WERI-Rb-1 (cell line): ENCODE measurements around the gene HTT.

Experiments used
- DNase-seq: peaks from one replicate; pipeline ENCODE4 v3.0.0-alpha.2; 2020
- H3K27ac ChIP-seq: fragments of 250-450 bp; sonication (Bioruptor Pico); 2 replicates; pipeline ENCODE4 v1.5.1; 2020; ENCODE audit warnings: mild to moderate bottlenecking, moderate library complexity
- H3K27me3 ChIP-seq: fragments of 250-450 bp; sonication (Bioruptor Pico); 2 replicates; pipeline ENCODE4 v1.5.1; 2021; ENCODE audit warnings: mild to moderate bottlenecking, low read depth, moderate library complexity; ENCODE audit not compliant: insufficient read depth, severe bottlenecking
- H3K36me3 ChIP-seq: fragments of 250-450 bp; sonication (Bioruptor Pico); 2 replicates; pipeline ENCODE4 v1.5.1; 2020; ENCODE audit warnings: mild to moderate bottlenecking, moderate library complexity
- H3K4me3 ChIP-seq: 2 replicates; pipeline ENCODE4 v1.5.1; 2011; ENCODE audit warnings: low read depth, mild to moderate bottlenecking, control low read depth, low read length
- H3K9me3 ChIP-seq: fragments of 250-450 bp; sonication (Bioruptor Pico); 2 replicates; pipeline ENCODE4 v1.5.1; 2021; ENCODE audit warnings: mild to moderate bottlenecking, moderate library complexity; ENCODE audit not compliant: severe bottlenecking
- CTCF ChIP-seq: IDR thresholded peaks from 2 replicates; pipeline ENCODE4 v1.5.1; 2011; ENCODE audit warnings: low read depth, mild to moderate bottlenecking, control low read depth, inconsistent platforms, low read length

The HTT gene

GRCh38 chr4:3031357-3032082 lies 43.0 kb upstream of the HTT start:
- Histone ChIP-seq H3K27ac (no peak overlapping the region), H3K4me3 (no peak overlapping the region), H3K36me3 (no peaks in the 10 kb centered on the region), H3K27me3 (no peaks in the 10 kb centered on the region), H3K9me3 (no peaks in the 10 kb centered on the region)
- DNase-seq = no peak
- TF ChIP-seq CTCF = no peak

GRCh38 chr4:3034231-3034630 lies 40.2 kb upstream of the HTT start:
- Histone ChIP-seq H3K27me3 (no peaks in the 10 kb centered on the region), H3K27ac (no peak overlapping the region), H3K36me3 (no peaks in the 10 kb centered on the region), H3K4me3 (no peak overlapping the region), H3K9me3 (no peaks in the 10 kb centered on the region)
- no peak for DNase-seq
- no peak for TF ChIP-seq CTCF

GRCh38 chr4:3035249-3035648 lies 39.2 kb upstream of the HTT start:
- no peak for TF ChIP-seq CTCF
- H3K27ac ChIP-seq = no peak overlapping the region

GRCh38 chr4:3035674-3036073 lies 38.8 kb upstream of the HTT start:
- TF ChIP-seq CTCF = no peak
- H3K27me3 ChIP-seq = no peaks in the 10 kb centered on the region
- no peaks in the 10 kb centered on the region for H3K9me3 ChIP-seq
- no peaks in the 10 kb centered on the region for H3K36me3 ChIP-seq
- H3K27ac ChIP-seq = no peak overlapping the region
- DNase-seq = no peak
- no peak overlapping the region for H3K4me3 ChIP-seq

More at GRCh38 chr4:3035249-3035648, 39.2 kb upstream of the HTT start:
- Histone ChIP-seq H3K9me3 (no peaks in the 10 kb centered on the region), H3K36me3 (no peaks in the 10 kb centered on the region), H3K27me3 (no peaks in the 10 kb centered on the region), H3K4me3 (no peak overlapping the region)
- no peak for DNase-seq

- no peak for TF ChIP-seq CTCF
- DNase-seq = peak; percentile 25
These were observed 38.1 kb upstream of the HTT start for GRCh38 chr4:3036131-3036952.

More at GRCh38 chr4:3036131-3036952, 38.1 kb upstream of the HTT start:
- Histone ChIP-seq H3K9me3 (no peaks in the 10 kb centered on the region), H3K27ac (no peak overlapping the region), H3K4me3 (no peak overlapping the region), H3K36me3 (no peaks in the 10 kb centered on the region), H3K27me3 (no peaks in the 10 kb centered on the region)
